CD4-positive, alpha-beta T cell (primary cell): ENCODE results near the gene SGTB. TPM values are rescaled to one million over a fixed set of nuclear protein-coding genes. Genes with fewer than 3 reads are reported as not detected.

Experiments used
- ATAC-seq: fragments of 200-7000 bp; cut with Tn5 transposase; one replicate; pipeline ENCODE4 v1.10.0; 2022; ENCODE audit warnings: mild to moderate bottlenecking; ENCODE audit not compliant: poor library complexity
- CTCF ChIA-PET: fragments of 350-600 bp; sonication (Branson Sonifier 250); formaldehyde crosslinking; loops from one replicate; lab custom pipeline; 2021; ENCODE audit warnings: antibody characterized with exemption, inconsistent platforms; lab: Charles Lee
- POLR2A ChIA-PET: fragments of 350-600 bp; sonication (Branson Sonifier 250); formaldehyde crosslinking; loops from one replicate; lab custom pipeline; 2021; ENCODE audit warnings: antibody characterized with exemption, inconsistent platforms; lab: Charles Lee
- DNase-seq, 14 experiments: peaks; one replicate each; pipeline ENCODE4 v3.0.0-alpha.2; 2013 to 2020; ENCODE audit warnings: mixed read lengths in 2 of 14
- H3K27ac ChIP-seq, 2 donors: one replicate each; pipeline versions ENCODE4 v1.5.1 to v1.7.0; 2013; ENCODE audit warnings: low read length in 2 of 2, low read depth in 1 of 2, mild to moderate bottlenecking in 1 of 2
- H3K27me3 ChIP-seq, 2 experiments: 1 replicate in 1 of 2; 2 replicates in 1 of 2; pipeline versions ENCODE4 v1.6.1 to v1.7.0; 2013; ENCODE audit warnings: low read length in 2 of 2, control low read depth in 1 of 2, mild to moderate bottlenecking in 1 of 2, moderate library complexity in 1 of 2; ENCODE audit not compliant: insufficient read depth in 2 of 2, control insufficient read depth in 1 of 2
- H3K36me3 ChIP-seq: one replicate; pipeline ENCODE4 v1.6.1; 2013; ENCODE audit warnings: low read length, control low read depth; ENCODE audit not compliant: insufficient read depth
- H3K4me1 ChIP-seq: one replicate; pipeline ENCODE4 v1.6.1; 2013; ENCODE audit warnings: low read length, control low read depth; ENCODE audit not compliant: insufficient read depth
- H3K4me3 ChIP-seq: one replicate; pipeline ENCODE4 v1.5.1; 2013; ENCODE audit warnings: mild to moderate bottlenecking, low read length, moderate library complexity
- H3K9me3 ChIP-seq, 2 experiments: 1 replicate in 1 of 2; 2 replicates in 1 of 2; pipeline versions ENCODE4 v1.6.1 to v1.7.0; 2013; ENCODE audit warnings: low read length in 2 of 2, mild to moderate bottlenecking in 2 of 2, control low read depth in 1 of 2, moderate library complexity in 1 of 2; ENCODE audit not compliant: control insufficient read depth in 1 of 2, insufficient read depth in 1 of 2
- H3K27ac Mint-ChIP-seq: one replicate; pipeline ENCODE4 v1.8.0; 2020; ENCODE audit warnings: mixed read lengths
- H3K27me3 Mint-ChIP-seq: one replicate; pipeline ENCODE4 v1.8.0; 2021; ENCODE audit warnings: mixed read lengths
- H3K36me3 Mint-ChIP-seq: one replicate; pipeline ENCODE4 v1.8.0; 2021; ENCODE audit warnings: low read depth, mixed read lengths
- H3K4me1 Mint-ChIP-seq: one replicate; pipeline ENCODE4 v1.8.0; 2021; ENCODE audit warnings: low read depth, mixed read lengths
- H3K4me3 Mint-ChIP-seq: one replicate; pipeline ENCODE4 v1.8.0; 2020; ENCODE audit warnings: mild to moderate bottlenecking, mixed read lengths
- H3K9me3 Mint-ChIP-seq: one replicate; pipeline ENCODE4 v1.8.0; 2020; ENCODE audit warnings: mixed read lengths
- CTCF ChIP-seq: fragments of 200-600 bp; IDR thresholded peaks from one replicate; pipeline ENCODE4 v1.8.0; 2022; ENCODE audit warnings: antibody characterized with exemption, mild to moderate bottlenecking
- intact Hi-C, 2 experiments: fragments of 100-400 bp; cut with DNase I in 1 of 2; cut with micrococcal nuclease in 1 of 2; formaldehyde crosslinking; loops; one replicate each; pipeline versions ENCODE4 v1.15.1 to v1.9.0; 2023 to 2025; cut with DNase I, micrococcal nuclease
- polyA plus RNA-seq, 2 donors: library from polyadenylated mRNA; unstranded; fragments of 120-200 nt; gene quantifications; one replicate each; pipeline ENCODE4 v1.2.1, GENCODE V29; 2013
- total RNA-seq, 174 experiments: library from RNA in 2 of 174; stranded (reverse) in 2 of 174; gene quantifications; one replicate each; pipeline ENCODE4 v1.2.3 and lab custom pipeline; 2021 to 2026

SGTB gene, protein sequence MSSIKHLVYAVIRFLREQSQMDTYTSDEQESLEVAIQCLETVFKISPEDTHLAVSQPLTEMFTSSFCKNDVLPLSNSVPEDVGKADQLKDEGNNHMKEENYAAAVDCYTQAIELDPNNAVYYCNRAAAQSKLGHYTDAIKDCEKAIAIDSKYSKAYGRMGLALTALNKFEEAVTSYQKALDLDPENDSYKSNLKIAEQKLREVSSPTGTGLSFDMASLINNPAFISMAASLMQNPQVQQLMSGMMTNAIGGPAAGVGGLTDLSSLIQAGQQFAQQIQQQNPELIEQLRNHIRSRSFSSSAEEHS
- 10 to 100 TPM; 84.2 to 93.7 TPM for total RNA-seq
- 21.6 TPM for polyA plus RNA-seq (2013, experiment 1 of 2)
- polyA plus RNA-seq (2013, experiment 2 of 2) = 27.9 TPM
- total RNA-seq (lab: John Stamatoyannopoulos, UW) = 21.1 to 248 (median 136) reads per million in 172 experiments

DNA sequence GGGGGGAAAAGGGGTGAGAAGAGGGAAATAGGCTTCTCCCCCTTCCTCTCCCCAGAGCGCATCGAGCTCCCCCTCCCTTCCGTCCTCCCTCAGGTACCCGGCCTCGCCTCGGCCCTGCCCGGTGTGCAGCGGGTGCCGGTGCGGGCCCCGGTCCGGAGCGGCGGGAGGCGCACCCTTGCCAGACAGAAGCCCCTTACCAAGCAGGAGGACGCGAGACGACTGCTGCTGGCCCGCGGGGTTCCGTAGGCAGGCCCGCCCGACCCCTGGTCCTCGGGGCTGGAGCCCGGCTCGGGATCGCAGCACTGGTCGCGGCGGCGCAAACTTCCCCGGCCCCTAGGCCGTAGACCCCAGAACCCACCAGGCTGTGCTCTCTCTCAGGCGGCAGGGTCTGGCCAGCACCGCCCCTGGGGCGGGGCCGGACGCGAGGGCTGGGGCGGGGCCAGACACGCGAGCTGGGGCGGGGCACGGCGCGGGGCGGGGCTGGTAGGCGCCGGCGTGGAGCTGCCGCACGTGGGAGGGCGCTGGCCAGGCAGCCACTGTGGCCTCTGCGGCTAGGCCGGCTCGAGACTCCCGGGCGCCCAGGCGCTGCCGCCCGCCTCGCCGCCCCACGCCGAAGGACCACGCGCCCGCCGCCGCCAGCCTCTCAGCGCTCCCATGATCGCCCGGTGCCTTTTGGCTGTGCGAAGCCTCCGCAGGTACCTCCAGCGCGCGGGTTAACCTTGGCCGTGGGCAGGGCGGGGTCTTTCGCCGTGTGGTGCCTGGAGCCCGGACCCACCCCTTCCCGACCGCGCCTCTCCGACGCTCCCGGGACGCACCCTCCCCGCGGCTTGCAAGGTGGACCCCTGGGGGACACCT is at the start of gene SGTB, which contains the start of gene NLN:
TSS of gene SGTB (minus strand) at position 390 of the 855 bp plus-strand sequence. CDS start 1,302 bp downstream, outside the sequence.
TSS of gene NLN (plus strand) at position 486 of the 855 bp plus-strand sequence. CDS start at position 655, 169 bp downstream.
- intact Hi-C loops = loop anchor here (1.0 to 5.0 kb wide), 4 partner anchors 97 to 420 kb away; partner anchors contain the start of genes ERBIN (in 2 of the 2), SREK1 (in 2 of the 2), TRIM23 (in 2 of the 2) and SHLD3 (in 1 of the 2)
- no peaks in the 10 kb centered on the region for H3K9me3 Mint-ChIP-seq
- no peak for TF ChIP-seq CTCF
- peak within 1 kb of the TSS; percentile 86 for H3K27ac Mint-ChIP-seq
- Histone ChIP-seq H3K27ac (peak within 1 kb of the TSS; percentile 83 to 97), H3K27me3 (no peaks in the 10 kb centered on the region), H3K4me1 (peaks cover 32% of the 10 kb centered on the region), H3K9me3 (no peaks in the 10 kb centered on the region), H3K4me3 (peak within 1 kb of the TSS; percentile 88), H3K36me3 (peaks cover 16% of the 10 kb centered on the region)
- peak; percentile 70 to 92 (median 82) for DNase-seq
- H3K4me3 Mint-ChIP-seq = peak within 1 kb of the TSS; percentile 95
- H3K27me3 Mint-ChIP-seq = no peaks in the 10 kb centered on the region
- H3K36me3 Mint-ChIP-seq = peaks cover 18% of the 10 kb centered on the region
- H3K4me1 Mint-ChIP-seq = peaks cover 26% of the 10 kb centered on the region
- ChIA-PET POLR2A (interaction anchor here (1.0 to 4.9 kb wide), 9 partner anchors 14 to 422 kb away, joined by 3 to 86 read pairs (median 8); partner anchors contain the start of genes CENPK, ERBIN, PPWD1 and SHLD3), CTCF (no interaction called here)
- peak; percentile 86 for ATAC-seq

DNA sequence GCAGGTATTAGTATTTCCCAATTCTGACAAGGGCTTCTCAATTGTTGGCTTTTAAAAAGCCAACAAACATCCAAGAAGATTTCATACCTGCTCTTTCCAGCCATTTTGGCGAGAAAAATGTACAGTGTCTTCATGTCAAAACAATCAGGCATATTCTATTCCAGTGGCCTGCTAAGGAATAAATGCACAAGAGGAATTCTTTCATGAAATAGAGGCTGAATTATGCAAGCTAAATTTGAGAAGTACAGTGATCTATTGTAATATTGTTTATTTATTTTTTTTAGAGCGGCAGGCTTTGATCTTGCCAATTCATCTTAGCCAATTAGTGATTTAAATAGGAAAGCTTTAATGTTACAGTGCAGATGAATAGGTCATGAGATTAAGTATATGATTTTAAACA is 49.4 kb upstream of the SGTB start:
- Histone ChIP-seq H3K9me3 (no peaks in the 10 kb centered on the region), H3K4me1 (no peaks in the 10 kb centered on the region), H3K27ac (no peak overlapping the region), H3K27me3 (no peaks in the 10 kb centered on the region), H3K36me3 (no peaks in the 10 kb centered on the region), H3K4me3 (no peak overlapping the region)
- H3K27ac Mint-ChIP-seq = no peak overlapping the region
- no peak for TF ChIP-seq CTCF
- intact Hi-C loops = no loop called here
- H3K36me3 Mint-ChIP-seq = no peaks in the 10 kb centered on the region
- peaks cover 5% of the 10 kb centered on the region for H3K4me1 Mint-ChIP-seq
- H3K4me3 Mint-ChIP-seq = no peak overlapping the region
- no peaks in the 10 kb centered on the region for H3K27me3 Mint-ChIP-seq
- no peak for ATAC-seq
- POLR2A ChIA-PET = interaction anchor here (1.0 kb wide), 1 partner anchor 153 kb away, joined by 3 read pairs; no protein-coding TSS in a partner anchor
- H3K9me3 Mint-ChIP-seq = no peaks in the 10 kb centered on the region
- CTCF ChIA-PET = interaction anchor here (1.6 kb wide), 1 partner anchor 10 kb away, joined by 4 read pairs; no protein-coding TSS in a partner anchor
- DNase-seq = no peak

DNA sequence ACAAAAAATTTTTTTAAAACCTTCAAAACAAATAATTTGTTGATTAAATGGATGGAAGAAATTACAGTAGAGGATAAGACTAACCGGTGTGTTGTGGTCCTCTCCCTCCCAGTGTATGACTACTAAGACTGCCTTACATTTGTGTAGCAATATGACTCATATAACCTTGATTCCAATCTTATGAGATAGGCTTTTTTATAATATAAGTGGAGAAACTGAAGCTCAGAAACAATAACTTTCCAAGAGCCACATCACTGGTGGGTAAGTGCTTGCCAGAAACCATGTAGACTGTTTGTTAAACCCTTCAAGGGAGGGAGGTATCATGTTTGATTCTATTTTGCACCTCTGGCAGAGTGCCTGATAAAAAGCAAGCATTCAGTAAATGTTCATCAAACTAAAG is 47.6 kb upstream of the SGTB start:
- Histone ChIP-seq H3K36me3 (no peaks in the 10 kb centered on the region), H3K27me3 (no peaks in the 10 kb centered on the region), H3K4me1 (no peaks in the 10 kb centered on the region), H3K27ac (no peak overlapping the region), H3K4me3 (no peak overlapping the region), H3K9me3 (no peaks in the 10 kb centered on the region)
- no peak overlapping the region for H3K4me3 Mint-ChIP-seq
- no peak overlapping the region for H3K27ac Mint-ChIP-seq
- TF ChIP-seq CTCF = no peak
- no peaks in the 10 kb centered on the region for H3K9me3 Mint-ChIP-seq
- ChIA-PET CTCF (no interaction called here), POLR2A (no interaction called here)
- intact Hi-C loops = loop anchor here in 1 of 2 experiments (10.0 kb wide), 1 partner anchor 535 kb away; no protein-coding TSS in a partner anchor
- no peaks in the 10 kb centered on the region for H3K36me3 Mint-ChIP-seq
- DNase-seq (no peak), ATAC-seq (no peak)
- H3K27me3 Mint-ChIP-seq = no peaks in the 10 kb centered on the region
- H3K4me1 Mint-ChIP-seq = peaks cover 5% of the 10 kb centered on the region
